HepG2 (cell line): ENCODE measurements around the gene ZNF32. TPM values are rescaled to one million over a fixed set of nuclear protein-coding genes. Genes with fewer than 3 reads are reported as not detected.

Experiments used
- ATAC-seq: fragments of 200-7000 bp; cut with Tn5 transposase; 3 replicates; pipeline ENCODE4 v1.9.1; 2020; ENCODE audit warnings: mild to moderate bottlenecking, moderate library complexity
- BruUV-seq: library from RNA; stranded (reverse); fragments of 400-500 nt; replicated peaks from 2 replicates; lab custom pipeline; 2021; lab: Mats Ljungman, UMichigan
- CTCF ChIA-PET: fragments of 300-600 bp; formaldehyde crosslinking; extraction: SDS; loops from one replicate; lab custom pipeline; 2021; ENCODE audit warnings: low total read pairs, inconsistent platforms, low intra/inter-chr PET ratio; lab: Yijun Ruan, JAX
- POLR2A ChIA-PET: fragments of 350-600 bp; sonication (Branson Sonifier 250); formaldehyde crosslinking; loops from one replicate; lab custom pipeline; 2020; ENCODE audit warnings: antibody characterized with exemption, inconsistent platforms; lab: Yijun Ruan, JAX
- DNase-seq: peaks from one replicate; pipeline ENCODE4 v3.0.0-alpha.2; 2015; ENCODE audit warnings: low spot score
- FAIRE-seq: peaks from 3 replicates; lab custom pipeline; 2011; peaks lifted over from hg19 to GRCh38; lab: Jason Lieb, UNC
- H2AFZ ChIP-seq: one replicate; pipeline ENCODE4 v1.6.1; 2011; ENCODE audit warnings: low read length, inconsistent platforms
- H3K27ac ChIP-seq: fragments of 300-600 bp; 3 replicates; pipeline ENCODE4 v1.8.0; 2011; ENCODE audit warnings: mixed run types, mild to moderate bottlenecking, mixed read lengths, low read length, inconsistent platforms; ENCODE audit not compliant: insufficient read depth; ENCODE audit errors: extremely low read length
- H3K27me3 ChIP-seq, 2 experiments: fragments of 200-600 bp in 1 of 2; 2 replicates in 1 of 2; 3 replicates in 1 of 2; pipeline versions ENCODE4 v1.6.0 to v1.8.0; 2011; ENCODE audit warnings: low read length in 2 of 2, mild to moderate bottlenecking in 2 of 2, moderate library complexity in 2 of 2, inconsistent platforms in 1 of 2; ENCODE audit not compliant: insufficient read depth in 2 of 2, control insufficient read depth in 1 of 2
- H3K36me3 ChIP-seq, 2 experiments: fragments of 200-600 bp in 1 of 2; replicated peaks in 1 of 2; 2 replicates in 1 of 2; 3 replicates in 1 of 2; pipeline versions ENCODE4 v1.5.1 to v1.8.0; 2011; ENCODE audit warnings: low read length in 2 of 2, inconsistent platforms in 1 of 2; ENCODE audit not compliant: insufficient read depth in 2 of 2, control insufficient read depth in 1 of 2
- H3K4me1 ChIP-seq: 2 replicates; pipeline ENCODE4 v1.5.1; 2012; ENCODE audit warnings: low read length, inconsistent platforms; ENCODE audit not compliant: insufficient read depth
- H3K4me2 ChIP-seq: 2 replicates; pipeline ENCODE4 v1.6.0; 2011; ENCODE audit warnings: low read depth, low read length, inconsistent platforms
- H3K4me3 ChIP-seq, 3 experiments: fragments of 200-600 bp in 1 of 3; sonication (generic), shearing (Covaris generic) in 1 of 3; replicated peaks in 1 of 3; 2 replicates each; pipeline ENCODE4 v1.5.1; 2011 to 2016; ENCODE audit warnings: low read length in 3 of 3, inconsistent platforms in 2 of 3, low read depth in 2 of 3, mild to moderate bottlenecking in 2 of 3, control low read depth in 1 of 3, mixed read lengths in 1 of 3; ENCODE audit not compliant: insufficient read depth in 1 of 3
- H3K79me2 ChIP-seq: one replicate; pipeline ENCODE4 v1.6.1; 2011; ENCODE audit warnings: low read length, inconsistent platforms; ENCODE audit not compliant: insufficient read depth
- H3K9ac ChIP-seq: 2 replicates; pipeline ENCODE4 v1.6.0; 2011; ENCODE audit warnings: mild to moderate bottlenecking, low read depth, low read length, inconsistent platforms; ENCODE audit not compliant: insufficient read depth
- H3K9me3 ChIP-seq: 2 replicates; pipeline ENCODE4 v1.5.1; 2012; ENCODE audit warnings: mild to moderate bottlenecking, low read length
- H4K20me1 ChIP-seq: 2 replicates; pipeline ENCODE4 v1.6.0; 2011; ENCODE audit warnings: inconsistent platforms, mild to moderate bottlenecking, low read length, moderate library complexity; ENCODE audit not compliant: insufficient read depth
- ARID5B ChIP-seq: IDR thresholded peaks from 2 replicates; pipeline ENCODE4 v1.4.0; 2020; ENCODE audit warnings: mild to moderate bottlenecking, missing genetic modification reagents
- CCDC6 ChIP-seq: sonication (generic); formaldehyde crosslinking; IDR thresholded peaks from 2 replicates; pipeline ENCODE4 v1.8.1; 2022; ENCODE audit warnings: mild to moderate bottlenecking, missing genetic modification reagents, moderate library complexity
- FOXK1 ChIP-seq: sonication (generic); formaldehyde crosslinking; IDR thresholded peaks from 2 replicates; pipeline ENCODE4 v1.4.0; 2020; ENCODE audit warnings: low read depth, missing genetic modification reagents, borderline replicate concordance
- HCFC1 ChIP-seq: fragments of 150-350 bp; IDR thresholded peaks from 2 replicates; pipeline ENCODE4 v1.6.1; 2014; ENCODE audit warnings: low read depth, low read length
- HOXA3 ChIP-seq: sonication (generic); formaldehyde crosslinking; IDR thresholded peaks from 2 replicates; pipeline ENCODE4 v1.5.0; 2020; ENCODE audit warnings: missing genetic modification reagents
- RAD51 ChIP-seq: fragments of 450-650 bp; IDR thresholded peaks from 2 replicates; pipeline ENCODE4 v1.6.1; 2016; ENCODE audit warnings: borderline replicate concordance
- ZFP91 ChIP-seq: sonication (generic); formaldehyde crosslinking; IDR thresholded peaks from 2 replicates; pipeline ENCODE4 v1.9.0; 2022; ENCODE audit warnings: missing genetic modification reagents, mild to moderate bottlenecking, borderline replicate concordance
- ZNF557 ChIP-seq: sonication (generic); formaldehyde crosslinking; IDR thresholded peaks from 2 replicates; pipeline ENCODE4 v1.4.0; 2020; ENCODE audit warnings: missing genetic modification reagents
- ZNF652 ChIP-seq: IDR thresholded peaks from 2 replicates; pipeline ENCODE4 v1.6.1; 2016; ENCODE audit warnings: low read depth, borderline replicate concordance
- ZSCAN21 ChIP-seq: sonication (generic); formaldehyde crosslinking; IDR thresholded peaks from 2 replicates; pipeline ENCODE4 v1.8.0; 2022; ENCODE audit warnings: mild to moderate bottlenecking, missing genetic modification reagents, moderate library complexity, borderline replicate concordance
- WGBS: methylation state at CpG from one replicate; pipeline ENCODE4 v1.1.6; 2017; ENCODE audit warnings: low lambda C conversion rate; 5-methylcytosine and 5-hydroxymethylcytosine counted together
- in situ Hi-C: cut with HindIII; loops from 2 replicates; pipeline ENCODE4 v1.10.0; 2017; ENCODE audit warnings: low pct_unique_long_range_greater_than_20kb; ENCODE audit not compliant: extremely low pct_ligation_motif_present
- intact Hi-C: fragments of 100-400 bp; cut with micrococcal nuclease; formaldehyde crosslinking; loops from one replicate; pipeline ENCODE4 v1.10.0; 2022; ENCODE audit not compliant: unreplicated experiment
- polyA plus RNA-seq, 8 experiments: library from polyadenylated mRNA; depleted of rRNA in 3 of 8; stranded (reverse) in 7 of 8; unstranded in 1 of 8; fragments of >200 nt; fragmentation: Illumina TruSeq in 4 of 8; extraction: Trizol in 4 of 8; gene quantifications; 2 replicates each; pipeline versions ENCODE4 v1.2.1 to v1.2.3, GENCODE V29; 2011 to 2016; ENCODE audit warnings: low read depth in 4 of 8, missing spikeins in 1 of 8, mixed read lengths in 1 of 8; ENCODE audit not compliant: insufficient read depth in 1 of 8
- total RNA-seq, 5 experiments: library from RNA; depleted of rRNA; stranded (reverse); fragments of >200 nt; fragmentation: Illumina TruSeq; extraction: Trizol; gene quantifications; 2 replicates each; pipeline ENCODE4 v1.2.3, GENCODE V29; 2016; ENCODE audit warnings: low read depth in 1 of 5

The ZNF32 gene
- total and polyA plus RNA-seq, 2 of the 13 experiments (the other 11 are each of a cell fraction or from before 2014, with no cell fraction given) = 12.5 to 16.9 TPM

GRCh38 chr10:43616697-43617370 is 31.8 kb downstream of the ZNF32 start:
- Histone ChIP-seq H3K9me3 (peaks cover 32% of the 10 kb centered on the region), H3K9ac (no peak overlapping the region), H3K4me2 (no peak overlapping the region), H3K4me1 (no peaks in the 10 kb centered on the region), H3K27me3 (no peaks in the 10 kb centered on the region), H3K27ac (no peak overlapping the region), H3K36me3 (peaks cover 0 to 10% of the 10 kb centered on the region in 2 experiments; a peak in 1 of 5 replicates)
- DNase-seq = no peak
- ATAC-seq = no peak
- no TSS peak for BruUV-seq
- POLR2A ChIA-PET = no interaction called here
- intact Hi-C loops (no loop called here), in situ Hi-C loops (no loop called here)
- no peak for FAIRE-seq
- CTCF ChIA-PET = no interaction called here
- no peak for TF ChIP-seq ZNF557
- TF ChIP-seq ZSCAN21 (CRISPR knock-in tag) = no peak
- no peak for TF ChIP-seq ZNF652
- TF ChIP-seq FOXK1 = no peak
- no peak for TF ChIP-seq CCDC6 (CRISPR knock-in tag)
- TF ChIP-seq HCFC1 = no peak
- no peak for TF ChIP-seq ARID5B (CRISPR knock-in tag)
- TF ChIP-seq RAD51 = no peak
- no peak for TF ChIP-seq HOXA3 (CRISPR knock-in tag)
- TF ChIP-seq ZFP91 (CRISPR knock-in tag) = no peak
- TF ChIP-seq, all 625 proteins: peak for 0
- H2AFZ ChIP-seq = no peak overlapping the region
- no peaks in the 10 kb centered on the region for H4K20me1 ChIP-seq
- H3K79me2 ChIP-seq = no peaks in the 10 kb centered on the region
- WGBS = 61% methylated on average over 6 of the region's 6 CpGs
- H3K4me3 ChIP-seq = no peak overlapping the region
